Measurements from ENCODE around the gene LAMA4.

The LAMA4 gene

DNA sequence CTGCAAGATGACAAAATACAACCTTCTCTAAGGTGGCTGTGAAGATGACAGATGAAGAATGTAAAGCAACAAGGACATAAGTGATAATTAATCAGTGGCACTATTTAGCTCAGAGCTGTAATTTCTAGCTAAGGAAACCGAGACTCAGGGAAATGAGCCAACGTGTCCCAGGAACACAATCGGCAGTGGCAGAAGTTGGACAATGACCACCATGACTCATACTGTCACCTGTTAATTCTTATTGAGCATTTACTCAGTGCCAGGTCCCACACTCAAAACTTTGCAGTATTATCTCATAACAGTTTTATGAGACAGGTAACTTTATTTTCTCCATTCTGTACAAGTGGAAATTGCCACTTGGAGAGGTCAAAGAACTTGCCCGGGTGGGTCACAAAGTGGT lies 55.8 kb downstream of the LAMA4 start:
- no peak for DNase-seq (ENCODE audit: low read depth in 1 of 2, low spot score in 1 of 2)
- TF ChIP-seq JUND (IDR thresholded peaks at IDR 0.05; ENCODE audit: low read depth), result no peak
- in situ Hi-C loops (cut with HindIII; ENCODE audit: low pct_unique_long_range_greater_than_20kb, low sequenced_read_pairs), result no loop called here

DNA sequence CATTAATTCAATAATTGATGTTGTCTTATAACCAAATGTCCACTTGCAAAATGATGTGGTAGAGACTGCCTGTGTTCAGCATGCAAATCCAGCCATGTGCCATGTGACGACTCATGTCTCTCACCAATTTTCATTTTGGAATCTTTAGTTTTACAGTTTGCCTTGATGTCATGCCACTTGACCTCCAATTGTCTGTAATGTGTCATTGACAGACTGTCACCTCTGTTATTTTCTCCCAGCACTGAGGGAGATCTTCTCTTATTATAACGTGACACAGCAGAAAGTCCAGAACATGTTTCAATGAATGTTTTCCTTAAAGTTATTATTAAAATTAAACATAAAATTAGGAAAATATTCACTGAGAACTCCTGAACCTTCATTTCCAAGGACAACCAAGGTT lies 56.7 kb downstream of the LAMA4 start:
- DNase-seq (ENCODE audit: low read depth in 1 of 2, low spot score in 1 of 2), result no peak
- in situ Hi-C loops (cut with HindIII; ENCODE audit: low pct_unique_long_range_greater_than_20kb, low sequenced_read_pairs), result no loop called here
- no peak for TF ChIP-seq JUND (IDR thresholded peaks at IDR 0.05; ENCODE audit: low read depth)

- in situ Hi-C loops (cut with HindIII; ENCODE audit: low pct_unique_long_range_greater_than_20kb, low sequenced_read_pairs), result no loop called here
- DNase-seq (ENCODE audit: low read depth in 1 of 2, low spot score in 1 of 2), result no peak
- TF ChIP-seq JUND (IDR thresholded peaks at IDR 0.05; ENCODE audit: low read depth), result no peak
Measured at GRCh38 chr6:112196306-112196705, 58.1 kb downstream of the LAMA4 start.

DNA sequence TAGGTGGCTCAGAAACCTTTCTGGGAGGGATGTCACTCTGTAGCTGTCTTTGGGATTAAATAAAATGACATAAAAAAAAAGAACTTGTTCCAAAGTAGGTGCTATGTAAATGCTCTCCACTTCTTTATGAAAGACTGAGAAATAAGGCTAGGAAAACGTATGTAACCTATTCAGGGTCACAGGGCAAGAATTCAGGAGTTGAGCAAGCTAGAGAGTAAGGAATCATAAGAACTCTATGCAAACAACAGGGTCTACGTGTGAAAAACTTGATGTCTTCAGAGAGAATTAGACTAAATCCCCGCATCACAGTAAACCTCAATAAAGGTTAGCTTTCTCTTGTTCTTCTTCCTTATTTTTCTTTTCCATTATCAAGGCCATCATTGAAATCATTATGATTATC lies 59.2 kb downstream of the LAMA4 start:
- in situ Hi-C loops (cut with HindIII; ENCODE audit: low pct_unique_long_range_greater_than_20kb, low sequenced_read_pairs), result no loop called here

GRCh38 chr6:112194511-112194910 lies 59.9 kb downstream of the LAMA4 start:
- no peak for DNase-seq (ENCODE audit: low read depth in 1 of 2, low spot score in 1 of 2)
- no peak for TF ChIP-seq JUND (IDR thresholded peaks at IDR 0.05; ENCODE audit: low read depth)
- in situ Hi-C loops (cut with HindIII; ENCODE audit: low pct_unique_long_range_greater_than_20kb, low sequenced_read_pairs), result no loop called here

More for the DNA sequence above, 59.2 kb downstream of the LAMA4 start:
- no peak for DNase-seq (ENCODE audit: low read depth in 1 of 2, low spot score in 1 of 2)
- TF ChIP-seq JUND (IDR thresholded peaks at IDR 0.05; ENCODE audit: low read depth), result no peak

GRCh38 chr6:112193535-112194051 lies 60.8 kb downstream of the LAMA4 start:
- DNase-seq (ENCODE audit: low read depth in 1 of 2, low spot score in 1 of 2), result no peak
- TF ChIP-seq JUND (IDR thresholded peaks at IDR 0.05; ENCODE audit: low read depth), result no peak
- in situ Hi-C loops (cut with HindIII; ENCODE audit: low pct_unique_long_range_greater_than_20kb, low sequenced_read_pairs), result no loop called here

GRCh38 chr6:112193117-112193516 lies 61.2 kb downstream of the LAMA4 start:
- no peak for DNase-seq (ENCODE audit: low read depth in 1 of 2, low spot score in 1 of 2)
- in situ Hi-C loops (cut with HindIII; ENCODE audit: low pct_unique_long_range_greater_than_20kb, low sequenced_read_pairs), result no loop called here
- no peak for TF ChIP-seq JUND (IDR thresholded peaks at IDR 0.05; ENCODE audit: low read depth)

DNA sequence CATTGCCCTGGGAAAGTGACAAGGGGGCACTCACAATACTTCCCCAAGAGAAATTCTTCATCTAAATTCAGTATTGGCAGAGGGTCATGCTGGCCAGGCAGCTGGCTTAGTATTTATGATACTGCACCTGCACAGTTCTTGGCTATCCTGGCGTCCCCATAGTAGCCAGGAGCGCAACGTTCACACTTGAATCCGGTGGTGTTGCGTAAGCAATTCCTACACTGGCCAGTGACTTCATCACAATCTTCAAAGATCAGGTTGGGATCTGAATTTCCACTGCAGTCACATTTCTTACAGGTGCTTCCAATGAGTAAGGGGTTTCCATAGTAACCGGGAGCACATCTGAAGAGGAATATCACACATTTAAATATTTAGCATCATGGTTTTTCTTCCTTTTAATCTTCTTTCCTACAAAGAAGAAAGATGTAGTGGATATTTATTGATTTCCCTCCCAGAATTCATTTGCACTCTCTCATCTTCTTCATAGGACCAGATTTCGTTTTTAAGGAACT lies 62.8 kb downstream of the LAMA4 start:
- DNase-seq (ENCODE audit: low read depth in 1 of 2, low spot score in 1 of 2), result no peak
- in situ Hi-C loops (cut with HindIII; ENCODE audit: low pct_unique_long_range_greater_than_20kb, low sequenced_read_pairs), result no loop called here
- no peak for TF ChIP-seq JUND (IDR thresholded peaks at IDR 0.05; ENCODE audit: low read depth)

DNA sequence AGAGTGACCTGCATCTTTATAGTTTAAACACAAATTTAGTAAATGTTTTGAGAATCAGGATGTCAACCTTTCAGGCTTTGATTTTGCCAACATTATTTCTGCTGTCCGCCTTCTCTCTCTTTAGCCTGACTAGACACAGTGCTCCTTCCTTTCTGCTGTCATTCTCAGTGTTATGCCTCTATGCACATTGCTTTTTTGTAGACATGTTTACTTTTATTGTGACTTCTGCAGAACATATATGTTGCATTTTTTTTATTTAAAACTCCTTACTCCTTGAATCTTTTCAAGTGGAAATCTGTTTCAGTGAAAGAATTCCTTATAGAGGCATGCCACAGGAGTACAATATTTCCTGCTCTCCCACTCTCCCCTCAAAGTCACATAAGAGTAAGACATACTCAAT lies 64.2 kb downstream of the LAMA4 start:
- in situ Hi-C loops (cut with HindIII; ENCODE audit: low pct_unique_long_range_greater_than_20kb, low sequenced_read_pairs), result no loop called here
- no peak for TF ChIP-seq JUND (IDR thresholded peaks at IDR 0.05; ENCODE audit: low read depth)
- DNase-seq (ENCODE audit: low read depth in 1 of 2, low spot score in 1 of 2), result no peak

DNA sequence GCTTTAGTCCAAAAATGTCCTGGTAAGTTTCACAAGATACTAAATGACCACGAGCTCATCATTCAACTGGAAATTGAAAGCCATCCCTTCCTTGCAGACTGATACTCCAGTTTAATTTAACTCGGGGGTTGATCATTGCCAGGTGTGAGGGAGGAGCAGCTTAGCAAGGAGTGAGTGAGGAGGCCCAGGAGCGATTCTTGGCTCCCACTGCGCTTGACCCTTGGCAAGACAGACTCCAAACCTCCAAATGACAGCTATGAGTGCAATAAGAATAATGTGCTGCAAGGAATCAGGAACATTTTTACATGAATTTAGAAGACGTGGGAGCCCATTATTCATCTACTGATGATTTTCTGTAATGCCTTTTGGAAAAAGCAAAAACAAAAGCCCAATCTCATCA lies 64.9 kb downstream of the LAMA4 start:
- no peak for DNase-seq (ENCODE audit: low read depth in 1 of 2, low spot score in 1 of 2)
- in situ Hi-C loops (cut with HindIII; ENCODE audit: low pct_unique_long_range_greater_than_20kb, low sequenced_read_pairs), result no loop called here
- no peak for TF ChIP-seq JUND (IDR thresholded peaks at IDR 0.05; ENCODE audit: low read depth)

DNA sequence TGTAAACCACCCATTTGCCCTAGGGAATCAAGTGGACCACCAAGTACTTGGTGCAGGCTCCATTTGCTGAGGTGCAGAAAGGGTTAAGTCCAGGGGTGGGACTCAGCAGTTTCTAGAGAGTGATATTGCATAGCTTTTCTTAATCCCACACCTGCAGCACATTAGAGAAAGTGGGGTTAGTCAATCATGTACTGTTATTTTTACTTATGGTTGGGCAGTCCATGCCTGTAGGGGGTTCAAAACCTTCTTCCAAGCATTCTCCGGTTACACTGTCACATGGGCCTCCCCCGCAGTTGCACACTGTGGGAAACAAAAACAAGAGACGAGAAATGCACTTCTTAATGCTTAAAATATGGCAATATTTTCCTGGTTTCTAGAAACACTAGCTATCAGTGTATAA lies 65.5 kb downstream of the LAMA4 start:
- in situ Hi-C loops (cut with HindIII; ENCODE audit: low pct_unique_long_range_greater_than_20kb, low sequenced_read_pairs), result no loop called here
- no peak for TF ChIP-seq JUND (IDR thresholded peaks at IDR 0.05; ENCODE audit: low read depth)
- DNase-seq (ENCODE audit: low read depth in 1 of 2, low spot score in 1 of 2), result no peak

- in situ Hi-C loops (cut with HindIII; ENCODE audit: low pct_unique_long_range_greater_than_20kb, low sequenced_read_pairs), result no loop called here
- TF ChIP-seq JUND (IDR thresholded peaks at IDR 0.05; ENCODE audit: low read depth), result no peak
- no peak for DNase-seq (ENCODE audit: low read depth in 1 of 2, low spot score in 1 of 2)
Measured at GRCh38 chr6:112187736-112188135, 66.6 kb downstream of the LAMA4 start.

GRCh38 chr6:112184951-112185350 lies 69.4 kb downstream of the LAMA4 start:
- DNase-seq (ENCODE audit: low read depth in 1 of 2, low spot score in 1 of 2), result no peak
- TF ChIP-seq JUND (IDR thresholded peaks at IDR 0.05; ENCODE audit: low read depth), result no peak
- in situ Hi-C loops (cut with HindIII; ENCODE audit: low pct_unique_long_range_greater_than_20kb, low sequenced_read_pairs), result no loop called here

GRCh38 chr6:112183271-112183671 lies 71.1 kb downstream of the LAMA4 start:
- in situ Hi-C loops (cut with HindIII; ENCODE audit: low pct_unique_long_range_greater_than_20kb, low sequenced_read_pairs), result no loop called here
- DNase-seq (ENCODE audit: low read depth in 1 of 2, low spot score in 1 of 2), result no peak
- TF ChIP-seq JUND (IDR thresholded peaks at IDR 0.05; ENCODE audit: low read depth), result no peak
